ENCODE data around the gene RNF39. TPM values are rescaled to one million over a fixed set of nuclear protein-coding genes. Genes with fewer than 3 reads are reported as not detected.
A peak's percentile ranks its signal among the peaks of the same experiment; 100 is the strongest.

Gene RNF39
- total and polyA plus RNA-seq, 2 donors (not counting 3 experiments of a cell fraction or from before 2014, with no cell fraction given), result not detected

DNA sequence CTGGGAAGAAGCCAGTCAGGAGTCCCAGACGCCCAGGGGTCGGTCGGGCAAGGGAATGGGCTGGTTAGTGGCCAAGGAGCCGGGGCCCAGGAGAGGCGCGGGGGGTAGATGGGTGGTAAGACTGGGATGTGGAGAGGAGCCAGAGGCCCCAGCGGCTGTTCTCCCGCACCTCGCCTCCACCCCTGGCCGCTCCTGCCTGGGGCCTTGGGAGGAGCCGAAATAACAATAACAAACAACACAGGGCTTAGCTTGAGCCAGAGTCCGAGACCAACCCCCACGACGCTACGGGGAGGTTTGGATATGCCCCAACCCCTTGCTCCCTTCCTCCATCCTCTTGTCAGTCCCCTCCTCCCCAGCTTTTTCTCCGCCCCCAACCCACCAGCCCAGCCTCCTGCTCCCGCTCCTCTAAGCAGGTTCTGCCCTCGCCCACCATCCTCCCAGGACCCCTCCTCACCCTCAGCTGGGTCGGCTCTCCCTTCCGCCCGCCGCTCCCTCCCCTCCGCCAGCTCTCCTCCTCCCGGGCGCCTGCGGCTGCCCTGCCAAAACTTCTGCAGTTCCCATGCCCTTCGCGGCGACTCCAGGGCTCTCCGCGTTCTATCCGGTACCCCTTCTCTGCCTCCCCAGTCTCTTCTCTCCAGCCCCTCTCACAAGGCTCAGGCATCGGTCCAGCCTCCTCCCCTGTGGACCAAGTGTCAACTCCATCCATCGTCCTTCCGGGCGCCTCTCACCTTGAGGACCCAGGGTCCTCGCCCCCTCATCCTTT lies 1.1 kb downstream of the RNF39 start:
- Histone ChIP-seq H3K4me3 (replicated peaks in 1 of 3; ENCODE audit: insufficient read depth in 1 of 3, low read depth in 1 of 3, low read length in 3 of 3) (no peak overlapping the region), H3K9me1 (replicated peaks; ENCODE audit: control insufficient read depth, extremely low read depth, insufficient read depth, low read length) (no peaks in the 10 kb centered on the region), H3K27ac (ENCODE audit: insufficient read depth, low read depth, low read length) (no peak overlapping the region), H3K36me3 (ENCODE audit: control insufficient read depth in 2 of 2, extremely low read depth in 1 of 2, insufficient read depth in 2 of 2, low read length in 2 of 2) (no peaks in the 10 kb centered on the region), H3K79me2 (ENCODE audit: control insufficient read depth, insufficient read depth, low read length) (no peaks in the 10 kb centered on the region), H3K27me3 (ENCODE audit: control insufficient read depth in 2 of 2, insufficient read depth in 2 of 2, low read length in 2 of 2) (peaks cover 81 to 92% of the 10 kb centered on the region in 2 experiments), H3K4me1 (ENCODE audit: control insufficient read depth, extremely low read depth, insufficient read depth, low read length) (peaks cover 3% of the 10 kb centered on the region), H3K9ac (replicated peaks; ENCODE audit: extremely low read depth, insufficient read depth, low read length) (no peak overlapping the region), H2AFZ (ENCODE audit: low read depth, low read length) (no peak overlapping the region), H3K9me3 (replicated peaks; ENCODE audit: control insufficient read depth, insufficient read depth, low read length) (no peaks in the 10 kb centered on the region), H4K20me1 (replicated peaks; ENCODE audit: control insufficient read depth, extremely low read depth, insufficient read depth, low read length) (no peaks in the 10 kb centered on the region), H3K4me2 (ENCODE audit: insufficient read depth, low read length) (no peak overlapping the region)
- FAIRE-seq, result no peak
- POLR2A ChIA-PET, result no interaction called here
- CTCF ChIA-PET, result interaction anchor here (0.9 to 2.0 kb wide), 3 partner anchors 13 to 56 kb away, joined by 4 to 6 read pairs (median 5); partner anchors contain the start of gene POLR1H
- intact Hi-C loops (cut with micrococcal nuclease) (no loop called here), dilution Hi-C loops (cut with MboI; ENCODE audit: extremely low pct_ligation_motif_present, low sequenced_read_pairs) (no loop called here)
- TF ChIP-seq POLR2AphosphoS5 (IDR thresholded peaks at IDR 0.05; ENCODE audit: insufficient read depth, low read depth, low read length) (no peak), EZH2 (IDR thresholded peaks at IDR 0.05; ENCODE audit: borderline replicate concordance, low read depth, low read length, severe bottlenecking) (peak; percentile 75), JUN (IDR thresholded peaks at IDR 0.05; ENCODE audit: borderline replicate concordance, insufficient read depth, insufficient read length, low read depth) (no peak)
- TF ChIP-seq, protein P1, sequence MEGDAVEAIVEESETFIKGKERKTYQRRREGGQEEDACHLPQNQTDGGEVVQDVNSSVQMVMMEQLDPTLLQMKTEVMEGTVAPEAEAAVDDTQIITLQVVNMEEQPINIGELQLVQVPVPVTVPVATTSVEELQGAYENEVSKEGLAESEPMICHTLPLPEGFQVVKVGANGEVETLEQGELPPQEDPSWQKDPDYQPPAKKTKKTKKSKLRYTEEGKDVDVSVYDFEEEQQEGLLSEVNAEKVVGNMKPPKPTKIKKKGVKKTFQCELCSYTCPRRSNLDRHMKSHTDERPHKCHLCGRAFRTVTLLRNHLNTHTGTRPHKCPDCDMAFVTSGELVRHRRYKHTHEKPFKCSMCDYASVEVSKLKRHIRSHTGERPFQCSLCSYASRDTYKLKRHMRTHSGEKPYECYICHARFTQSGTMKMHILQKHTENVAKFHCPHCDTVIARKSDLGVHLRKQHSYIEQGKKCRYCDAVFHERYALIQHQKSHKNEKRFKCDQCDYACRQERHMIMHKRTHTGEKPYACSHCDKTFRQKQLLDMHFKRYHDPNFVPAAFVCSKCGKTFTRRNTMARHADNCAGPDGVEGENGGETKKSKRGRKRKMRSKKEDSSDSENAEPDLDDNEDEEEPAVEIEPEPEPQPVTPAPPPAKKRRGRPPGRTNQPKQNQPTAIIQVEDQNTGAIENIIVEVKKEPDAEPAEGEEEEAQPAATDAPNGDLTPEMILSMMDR (IDR thresholded peaks at IDR 0.05; ENCODE audit: extremely low read depth in 1 of 2, insufficient read depth in 1 of 2, low read depth in 1 of 2, low read length in 2 of 2), result no peak
- BruUV-seq (replicated peaks), result no TSS peak
- DNase-seq (ENCODE audit: low read depth, low spot score), result no peak
